Fibroblast of villous mesenchyme (primary cell): Measurements from ENCODE around the gene TANK. TPM values are rescaled to one million over a fixed set of nuclear protein-coding genes. Genes with fewer than 3 reads are reported as not detected.
A peak's percentile ranks its signal among the peaks of the same experiment; 100 is the strongest.

ENCODE experiments used
- DNase-seq: peaks from one replicate; pipeline ENCODE4 v3.0.0-alpha.2; 2010; ENCODE audit warnings: low read depth
- H3K4me3 ChIP-seq: 2 replicates; pipeline ENCODE4 v1.5.1; 2011; ENCODE audit warnings: low read depth, mild to moderate bottlenecking, low read length
- CTCF ChIP-seq: IDR thresholded peaks from 2 replicates; pipeline ENCODE4 v1.5.1; 2012; ENCODE audit warnings: low read depth, mild to moderate bottlenecking, low read length; ENCODE audit not compliant: insufficient read depth
- total RNA-seq: library from RNA; depleted of rRNA; stranded (reverse); fragments of >200 nt; gene quantifications from 2 replicates; pipeline ENCODE4 v1.2.3, GENCODE V29; 2012

The TANK gene
- total RNA-seq, 1 donor = 100 TPM

- DNase-seq = no peak
- no peak for TF ChIP-seq CTCF
- no peak overlapping the region for H3K4me3 ChIP-seq
Measured at GRCh38 chr2:161233858-161234431, 73.7 kb downstream of the TANK start.

GRCh38 chr2:161234627-161235026, 74.4 kb downstream of the TANK start:
- no peak for TF ChIP-seq CTCF
- no peak for DNase-seq
- H3K4me3 ChIP-seq = no peak overlapping the region

GRCh38 chr2:161237392-161238264, 77.4 kb downstream of the TANK start:
- peak; percentile 5 for TF ChIP-seq CTCF
- DNase-seq = peak; percentile 52
- H3K4me3 ChIP-seq = peak overlapping the region; percentile 67

- TF ChIP-seq CTCF = no peak
- H3K4me3 ChIP-seq = peak overlapping the region; percentile 67
- no peak for DNase-seq
Measured at GRCh38 chr2:161238265-161238559, 78.0 kb downstream of the TANK start.

- TF ChIP-seq CTCF = no peak
- H3K4me3 ChIP-seq = peak overlapping the region; percentile 67
- peak; percentile 43 for DNase-seq
Measured at GRCh38 chr2:161238560-161239325, 78.5 kb downstream of the TANK start.

GRCh38 chr2:161239326-161240109, 79.3 kb downstream of the TANK start:
- no peak for DNase-seq
- TF ChIP-seq CTCF = no peak
- H3K4me3 ChIP-seq = peak overlapping the region; percentile 67
